NCI-H345 (cell line): ENCODE results near the gene ANKRD40CL.

Experiments used
- DNase-seq: peaks from one replicate; lab custom pipeline; 2025; lab: John Stamatoyannopoulos, UW

Gene ANKRD40CL

DNA sequence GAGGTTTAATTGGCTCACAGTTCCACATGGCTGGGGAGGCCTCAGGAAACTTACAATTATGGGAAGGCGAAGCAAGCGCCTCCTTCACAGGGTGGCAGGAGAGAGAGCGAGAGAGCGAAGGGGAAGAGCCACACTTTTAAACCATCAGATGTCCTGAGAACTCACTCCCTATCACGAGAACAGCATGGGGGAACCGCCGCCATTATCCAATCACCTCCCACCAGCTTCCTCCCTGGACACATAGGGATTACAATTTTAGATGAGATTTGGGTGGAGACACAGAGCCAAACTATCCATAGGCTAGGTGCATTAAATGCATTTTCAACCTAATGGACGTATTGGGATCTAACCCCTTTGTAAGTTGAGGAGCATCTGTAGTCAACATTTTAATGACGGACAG, 54.7 kb downstream of the ANKRD40CL start:
- DNase-seq = no peak
